Jurkat, Clone E6-1 (cell line): ENCODE results near the gene PPP1R26.

Source experiments
- DNase-seq: peaks from one replicate; pipeline ENCODE4 v3.0.0-alpha.2; 2011; ENCODE audit warnings: low read depth, low spot score
- H3K4me3 ChIP-seq: 2 replicates; pipeline ENCODE4 v1.5.1; 2011; ENCODE audit warnings: mild to moderate bottlenecking, low read length, control low read depth, moderate library complexity

Gene PPP1R26

GRCh38 chr9:135485385-135485784, 5.8 kb downstream of the PPP1R26 start:
- H3K4me3 ChIP-seq, result no peak overlapping the region
- DNase-seq, result no peak

- no peak overlapping the region for H3K4me3 ChIP-seq
- no peak for DNase-seq
These were observed 6.2 kb downstream of the PPP1R26 start for GRCh38 chr9:135485832-135486231.

DNA sequence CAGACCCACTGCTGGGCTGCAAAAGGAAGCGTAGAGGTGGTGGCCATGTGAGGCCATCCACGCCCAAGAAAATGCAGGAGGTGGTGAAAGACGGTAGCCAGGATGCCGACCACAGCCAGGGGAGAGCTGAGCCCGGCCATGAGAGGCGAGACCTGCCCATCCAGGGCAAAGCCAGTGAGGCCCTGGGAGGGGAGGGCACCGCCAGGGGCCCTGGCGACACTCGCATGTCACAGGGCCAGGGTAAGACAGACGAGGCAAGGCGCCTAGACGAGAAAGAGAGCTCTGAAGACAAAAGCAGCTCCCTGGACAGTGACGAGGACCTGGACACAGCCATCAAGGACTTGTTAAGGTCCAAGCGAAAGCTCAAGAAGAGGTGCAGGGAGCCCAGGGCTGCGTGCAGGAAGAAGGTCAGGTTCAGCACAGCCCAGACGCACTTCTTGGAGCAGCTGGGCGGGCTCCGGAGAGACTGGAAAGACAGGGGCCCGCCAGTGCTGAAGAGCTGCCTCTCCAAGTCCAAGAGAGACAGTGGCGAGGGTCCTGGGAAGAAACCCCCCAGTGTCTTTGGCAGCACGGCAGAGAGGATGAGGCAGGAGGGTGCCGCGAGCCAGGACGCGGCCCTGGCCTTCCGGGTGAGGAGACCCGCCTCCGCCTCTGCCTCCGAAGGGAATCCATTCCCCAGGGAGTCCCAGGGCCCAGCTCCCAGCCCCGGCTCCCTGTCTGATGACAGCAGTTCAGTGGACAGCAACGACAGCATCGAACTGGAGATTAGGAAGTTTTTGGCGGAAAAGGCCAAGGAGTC, 6.9 kb downstream of the PPP1R26 start:
- DNase-seq, result no peak
- H3K4me3 ChIP-seq, result no peak overlapping the region

- no peak overlapping the region for H3K4me3 ChIP-seq
- no peak for DNase-seq
These were observed 7.9 kb downstream of the PPP1R26 start for GRCh38 chr9:135487281-135488012.

GRCh38 chr9:135488013-135488330, 8.4 kb downstream of the PPP1R26 start:
- no peak overlapping the region for H3K4me3 ChIP-seq
- DNase-seq, result no peak

DNA sequence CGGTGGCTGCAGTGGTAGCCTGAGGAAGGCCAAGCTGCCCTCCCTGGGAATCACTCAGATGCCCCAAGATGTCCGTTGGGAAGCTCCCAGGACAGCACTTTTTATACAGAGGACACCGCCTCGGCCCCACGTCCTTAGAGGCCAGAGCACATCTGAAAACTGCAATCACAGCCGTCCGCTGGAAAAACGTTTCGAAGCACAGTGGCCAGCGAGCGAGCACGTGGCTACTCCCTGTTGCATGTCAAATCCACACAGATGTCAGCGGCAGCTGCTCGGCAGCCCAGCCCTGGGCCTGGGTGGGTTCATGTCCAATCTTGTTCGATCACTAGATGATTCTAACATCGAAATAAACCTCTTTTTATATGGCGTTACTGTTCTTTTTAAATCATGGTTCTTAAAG, 8.9 kb downstream of the PPP1R26 start:
- DNase-seq, result no peak

DNA sequence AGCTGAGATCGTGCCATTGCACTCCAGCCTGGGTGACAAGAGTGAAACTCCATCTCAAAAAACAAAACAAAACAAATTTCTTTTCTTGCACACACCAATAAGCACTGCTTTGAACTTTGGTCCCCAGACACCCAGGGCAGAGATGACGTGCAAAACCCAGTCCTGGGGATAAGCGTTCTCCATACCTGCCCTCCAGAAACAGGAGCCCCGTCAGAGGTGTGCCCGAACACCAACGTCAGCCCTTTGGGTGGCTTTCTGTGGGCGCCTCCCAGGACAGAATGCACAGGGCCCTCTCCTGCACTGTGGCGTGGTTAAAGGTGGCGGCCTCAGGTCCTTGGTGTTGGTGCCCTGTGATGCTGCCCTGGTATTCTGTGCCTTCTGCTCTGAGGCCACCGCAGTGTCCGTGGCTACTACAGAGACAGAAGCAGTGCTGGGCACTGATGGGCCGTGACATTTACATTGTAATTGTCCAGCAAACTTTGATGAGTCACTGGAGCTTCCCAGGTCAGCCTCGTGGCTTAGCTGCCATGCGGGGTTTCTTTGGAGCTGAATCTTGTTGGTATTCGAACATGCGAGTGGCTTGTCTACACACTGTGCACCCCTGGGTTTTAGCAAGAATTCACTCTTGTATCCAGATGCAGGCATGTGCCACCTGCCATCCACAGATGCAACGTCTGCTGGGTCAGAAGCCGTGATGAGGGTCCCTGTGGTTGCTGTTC, 9.8 kb downstream of the PPP1R26 start:
- H3K4me3 ChIP-seq, result no peak overlapping the region
- no peak for DNase-seq

More for the DNA sequence above, 8.9 kb downstream of the PPP1R26 start:
- H3K4me3 ChIP-seq, result no peak overlapping the region

GRCh38 chr9:135490166-135490870, 10.7 kb downstream of the PPP1R26 start:
- no peak overlapping the region for H3K4me3 ChIP-seq
- DNase-seq, result no peak

- no peak for DNase-seq
- no peak overlapping the region for H3K4me3 ChIP-seq
These were observed 11.4 kb downstream of the PPP1R26 start for GRCh38 chr9:135490980-135491464.

- DNase-seq, result no peak
- H3K4me3 ChIP-seq, result no peak overlapping the region
These were observed 12.2 kb downstream of the PPP1R26 start for GRCh38 chr9:135491764-135492163.

DNA sequence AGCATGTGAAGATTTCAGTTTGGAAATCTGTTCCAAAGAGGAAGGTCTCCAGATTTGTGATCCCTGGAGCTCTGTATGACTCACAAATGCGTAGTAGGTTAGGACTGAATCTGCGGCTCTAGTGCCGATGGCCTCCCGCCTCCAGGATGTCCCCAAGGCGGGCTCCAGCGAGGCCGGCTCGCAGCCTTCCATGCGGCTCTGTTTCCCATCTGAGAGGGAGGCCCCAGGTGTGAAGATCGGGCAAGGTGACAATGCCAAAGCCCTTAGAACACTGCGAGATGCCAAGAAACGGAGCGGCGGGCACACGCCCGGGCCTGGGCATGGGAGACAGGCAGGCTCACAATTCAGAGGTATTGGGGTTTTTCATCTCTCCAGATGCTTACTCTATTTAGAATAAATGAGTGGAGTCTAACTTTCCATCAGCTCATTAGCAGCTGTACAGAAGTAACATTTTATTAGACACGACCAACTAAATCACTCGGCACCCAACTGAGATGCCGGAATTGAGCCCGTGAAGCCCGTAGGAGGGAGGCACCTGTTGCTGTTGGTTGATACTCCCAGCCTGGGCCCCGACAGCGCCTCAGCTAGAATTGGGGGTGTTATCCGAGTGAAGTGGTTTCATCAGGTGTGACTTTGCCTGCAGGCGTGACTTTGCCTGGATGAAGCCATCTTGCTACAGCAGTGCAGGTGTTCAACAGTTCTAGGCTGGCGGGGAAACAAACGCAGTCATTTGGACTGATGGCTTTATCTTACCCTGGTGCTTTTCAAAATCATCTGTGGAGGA, 13.5 kb downstream of the PPP1R26 start:
- H3K4me3 ChIP-seq, result no peak overlapping the region

GRCh38 chr9:135494791-135495559, 15.4 kb downstream of the PPP1R26 start:
- no peak overlapping the region for H3K4me3 ChIP-seq
- no peak for DNase-seq

More for the DNA sequence above, 13.5 kb downstream of the PPP1R26 start:
- DNase-seq, result peak; percentile 68

DNA sequence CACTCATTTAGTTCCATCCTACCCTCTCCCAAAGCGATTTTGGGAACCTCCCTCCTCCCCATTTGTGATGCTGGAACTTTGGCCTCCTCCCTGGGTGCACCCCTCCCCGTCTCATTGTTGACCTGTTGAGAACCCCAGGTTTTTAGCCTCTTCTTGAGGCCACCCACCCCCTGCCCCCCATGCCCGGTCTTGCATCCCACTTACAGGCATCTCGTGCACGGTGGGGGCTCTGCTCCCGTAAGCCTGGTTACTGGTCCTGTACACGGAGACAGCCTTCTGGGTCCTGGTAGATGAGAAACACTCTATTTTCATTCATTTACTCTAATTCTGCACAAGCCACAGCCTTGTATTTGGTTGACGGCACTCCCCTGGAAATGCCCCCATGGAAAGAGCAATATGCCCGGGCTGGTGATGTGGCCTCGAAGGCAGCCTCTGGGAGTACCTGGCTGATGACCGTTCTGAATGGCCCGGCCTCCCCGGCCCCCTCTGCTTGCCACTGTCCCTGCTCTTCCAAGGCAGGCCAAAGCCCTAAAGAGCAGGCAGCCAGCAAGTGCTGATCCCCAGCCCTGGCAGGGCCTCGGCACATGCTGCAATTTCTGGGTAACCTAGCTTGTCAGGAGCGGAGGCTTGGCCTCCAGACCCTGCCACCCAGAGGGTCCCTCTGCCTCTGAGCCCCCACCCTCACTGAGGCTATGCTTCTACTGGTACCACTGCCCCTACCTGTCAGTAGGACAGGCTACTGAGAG, 19.0 kb downstream of the PPP1R26 start:
- H3K4me3 ChIP-seq, result no peak overlapping the region
- no peak for DNase-seq

GRCh38 chr9:135499326-135500070, 19.9 kb downstream of the PPP1R26 start:
- H3K4me3 ChIP-seq, result peak overlapping the region; percentile 78
- peak; percentile 66 for DNase-seq

DNA sequence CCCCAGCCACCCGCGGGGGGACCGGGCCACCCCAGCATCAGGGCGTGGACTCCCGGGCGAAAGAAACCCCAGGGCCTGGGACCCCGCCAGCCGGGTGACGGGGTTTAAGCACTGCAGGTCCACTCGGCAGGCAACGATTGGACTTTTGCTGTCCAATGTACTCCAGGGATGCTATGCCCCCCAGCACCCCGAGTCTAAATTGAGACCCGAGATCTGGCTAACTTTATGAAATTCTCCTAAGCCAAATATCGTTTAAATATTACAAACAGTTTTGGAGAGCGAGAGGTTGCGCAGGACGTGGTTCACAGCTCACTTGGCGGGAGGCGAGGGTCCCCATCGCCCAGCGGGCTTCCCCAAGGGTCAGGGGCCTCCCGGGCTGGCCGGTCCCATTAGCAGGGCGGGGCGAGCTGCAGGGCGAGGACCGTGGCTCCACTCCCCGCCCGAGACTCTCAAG, 20.5 kb downstream of the PPP1R26 start:
- peak overlapping the region; percentile 78 for H3K4me3 ChIP-seq
- peak; percentile 12 for DNase-seq

DNA sequence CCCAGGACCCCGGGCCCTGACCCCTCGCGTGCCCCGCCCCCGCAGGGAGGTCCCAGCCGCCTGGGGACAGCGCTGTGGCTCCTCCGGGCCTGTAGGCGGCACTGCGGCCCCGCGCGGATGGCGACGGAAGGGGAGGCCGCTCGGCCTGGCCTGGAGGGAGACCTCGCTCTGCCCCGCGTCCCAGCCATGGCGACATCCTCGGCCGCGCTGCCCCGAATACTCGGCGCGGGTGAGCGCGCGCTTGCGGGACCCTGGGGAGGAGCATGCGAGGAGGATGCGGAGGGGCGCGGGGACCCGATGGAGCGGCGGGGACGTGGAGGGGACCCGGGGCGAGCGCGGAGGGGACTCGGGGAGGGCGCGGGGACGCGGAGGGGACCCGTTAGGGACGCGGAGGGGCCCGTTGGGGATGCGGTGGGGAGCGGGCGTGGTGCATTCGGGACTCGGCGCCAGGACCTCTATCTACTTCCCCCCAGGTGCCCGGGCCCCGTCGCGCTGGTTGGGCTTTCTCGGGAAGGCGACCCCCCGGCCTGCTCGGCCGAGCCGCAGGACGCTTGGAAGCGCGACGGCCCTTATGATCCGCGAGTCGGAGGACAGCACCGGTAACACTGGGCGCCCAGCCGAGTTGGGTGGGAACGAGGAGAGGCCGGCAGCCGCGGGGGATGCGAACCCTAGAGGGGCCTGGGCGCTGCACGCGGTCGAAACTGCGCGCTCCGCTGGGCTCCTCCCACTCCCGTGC, 21.1 kb downstream of the PPP1R26 start, which contains the start of gene MRPS2:
TSS of gene MRPS2 (plus strand) at position 158 of the 736 bp plus-strand sequence. CDS start at position 187, 29 bp downstream.
- peak; percentile 58 for DNase-seq
- H3K4me3 ChIP-seq, result peak within 1 kb of the TSS; percentile 78
